Astrocyte of the cerebellum (primary cell): ENCODE data around the gene SRXN1.
A peak's percentile ranks its signal among the peaks of the same experiment; 100 is the strongest.

Experiments used
- DNase-seq: peaks from one replicate; pipeline ENCODE4 v3.0.0-alpha.2; 2011; ENCODE audit warnings: low read depth
- H3K4me3 ChIP-seq: 2 replicates; pipeline ENCODE4 v1.5.1; 2011; ENCODE audit warnings: mild to moderate bottlenecking, low read depth, low read length, moderate library complexity
- CTCF ChIP-seq: IDR thresholded peaks from 2 replicates; pipeline ENCODE4 v1.5.1; 2012; ENCODE audit warnings: low read length, low read depth, moderate library complexity, mild to moderate bottlenecking; ENCODE audit errors: missing control alignments
- in situ Hi-C: cut with HindIII; loops from 2 replicates; pipeline ENCODE4 v1.10.0; 2017; ENCODE audit warnings: low sequenced_read_pairs

SRXN1 gene

GRCh38 chr20:669573-669972, 16.6 kb upstream of the SRXN1 start:
- no peak for TF ChIP-seq CTCF
- H3K4me3 ChIP-seq = no peak overlapping the region
- in situ Hi-C loops = no loop called here
- DNase-seq = no peak

- H3K4me3 ChIP-seq = no peak overlapping the region
- DNase-seq = no peak
- no peak for TF ChIP-seq CTCF
- in situ Hi-C loops = no loop called here
Observed at GRCh38 chr20:668638-669037, 15.6 kb upstream of the SRXN1 start.

- H3K4me3 ChIP-seq = no peak overlapping the region
- in situ Hi-C loops = no loop called here
- DNase-seq = no peak
- TF ChIP-seq CTCF = no peak
Observed at GRCh38 chr20:668050-668449, 15.1 kb upstream of the SRXN1 start.

GRCh38 chr20:667351-668034, 14.5 kb upstream of the SRXN1 start:
- in situ Hi-C loops = no loop called here
- no peak overlapping the region for H3K4me3 ChIP-seq
- DNase-seq = no peak
- TF ChIP-seq CTCF = peak; percentile 82

GRCh38 chr20:666877-667276, 13.9 kb upstream of the SRXN1 start:
- TF ChIP-seq CTCF = no peak
- no peak overlapping the region for H3K4me3 ChIP-seq
- in situ Hi-C loops = no loop called here
- no peak for DNase-seq

GRCh38 chr20:665276-665675, 12.3 kb upstream of the SRXN1 start:
- no peak for TF ChIP-seq CTCF
- in situ Hi-C loops = no loop called here
- DNase-seq = no peak

More at GRCh38 chr20:665276-665675, 12.3 kb upstream of the SRXN1 start:
- no peak overlapping the region for H3K4me3 ChIP-seq
